GM19351 (cell line): ENCODE results near the gene ARTN.

ENCODE experiments used
- ATAC-seq: cut with Tn5 transposase; IDR thresholded peaks from one replicate; pipeline ENCODE4 v1.9.1; 2021; ENCODE audit warnings: mild to moderate bottlenecking, moderate library complexity; ENCODE audit not compliant: unreplicated experiment

The ARTN gene

DNA sequence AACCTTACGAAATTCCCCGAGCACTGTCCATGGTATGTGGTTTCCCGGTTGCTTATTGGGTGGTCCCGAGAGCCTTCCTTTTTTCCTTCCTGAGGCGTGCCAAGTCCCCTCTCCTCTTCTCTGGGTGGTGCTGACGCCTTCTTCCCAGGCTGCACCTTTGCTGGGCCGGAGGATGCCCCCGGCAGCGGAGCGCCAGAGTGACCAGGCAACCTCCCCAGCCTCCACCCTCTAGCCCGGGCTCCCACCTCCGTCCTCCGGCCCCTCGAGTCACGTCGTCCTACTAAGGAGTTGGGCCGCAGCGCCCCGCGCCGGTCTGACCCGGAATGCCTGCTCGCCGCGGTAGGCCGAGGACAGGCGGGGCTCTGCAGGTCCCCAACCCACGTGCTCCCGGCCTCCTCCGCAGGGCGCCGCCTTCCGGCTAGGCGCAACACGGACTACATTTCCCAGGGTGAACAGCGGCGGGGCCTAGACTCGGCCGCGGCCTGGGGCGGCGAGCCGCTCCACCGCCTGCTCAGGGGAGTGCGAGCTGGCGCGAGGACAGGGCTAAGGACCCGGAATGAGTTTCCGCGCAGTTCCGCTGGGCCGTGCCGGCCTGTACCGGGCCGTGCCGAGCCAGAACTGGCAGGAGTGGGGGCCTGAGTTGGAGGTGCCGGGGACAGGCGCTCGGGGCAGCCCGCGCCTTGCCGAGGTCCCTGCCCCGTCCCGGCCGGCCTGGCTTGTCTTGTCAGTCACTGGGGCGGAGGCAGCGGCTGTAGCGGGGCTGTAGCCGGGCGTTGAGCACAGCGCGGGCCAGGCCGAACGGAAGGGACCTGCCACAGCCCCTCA lies 12.8 kb downstream of the ARTN start, which contains the start of gene IPO13:
Gene IPO13, plus strand, starts transcription at position 715 of the 825 bp plus-strand sequence. CDS start 651 bp downstream, outside the sequence.
- ATAC-seq = peak; percentile 89

DNA sequence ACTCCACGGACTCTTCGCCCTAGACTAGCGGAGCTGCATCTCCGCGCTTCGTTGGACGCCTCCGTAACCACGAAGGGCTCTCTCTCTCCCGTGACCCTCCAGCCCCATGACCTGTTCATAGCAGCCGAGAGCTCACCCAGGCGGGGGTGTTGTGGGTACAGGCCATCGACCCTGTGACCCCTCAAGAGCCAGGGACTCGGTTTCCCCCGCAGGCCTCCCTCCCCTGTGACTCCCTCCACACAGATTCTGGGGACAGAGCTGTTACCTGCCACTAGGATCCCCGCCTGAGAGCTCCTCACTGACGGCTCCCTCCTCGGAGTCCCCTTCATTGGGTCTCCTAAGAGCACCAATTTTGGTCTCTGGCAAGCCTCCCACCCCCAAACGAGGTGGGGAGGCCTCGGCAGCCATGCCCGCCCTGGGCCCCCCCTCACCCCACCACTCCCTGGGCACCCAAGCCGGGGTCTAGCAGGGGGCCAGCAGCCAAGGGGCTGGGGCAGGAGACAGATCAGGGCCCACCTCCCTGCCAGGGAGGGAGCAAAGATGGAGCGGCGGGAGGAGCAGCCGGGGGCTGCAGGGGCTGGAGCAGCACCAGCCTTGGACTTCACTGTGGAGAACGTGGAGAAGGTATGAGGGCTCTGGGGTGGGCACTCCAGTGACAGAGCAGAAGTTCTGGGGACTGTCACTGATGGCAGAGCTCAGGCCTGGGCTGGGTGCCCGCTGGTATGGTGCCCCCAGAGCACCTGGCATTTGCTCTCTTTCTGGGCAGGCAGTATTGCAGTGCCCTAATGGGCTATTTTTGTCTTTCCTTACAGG lies 13.7 kb downstream of the ARTN start:
- no peak for ATAC-seq

- no peak for ATAC-seq
Measured at GRCh38 chr1:43947874-43948437, 14.4 kb downstream of the ARTN start.

DNA sequence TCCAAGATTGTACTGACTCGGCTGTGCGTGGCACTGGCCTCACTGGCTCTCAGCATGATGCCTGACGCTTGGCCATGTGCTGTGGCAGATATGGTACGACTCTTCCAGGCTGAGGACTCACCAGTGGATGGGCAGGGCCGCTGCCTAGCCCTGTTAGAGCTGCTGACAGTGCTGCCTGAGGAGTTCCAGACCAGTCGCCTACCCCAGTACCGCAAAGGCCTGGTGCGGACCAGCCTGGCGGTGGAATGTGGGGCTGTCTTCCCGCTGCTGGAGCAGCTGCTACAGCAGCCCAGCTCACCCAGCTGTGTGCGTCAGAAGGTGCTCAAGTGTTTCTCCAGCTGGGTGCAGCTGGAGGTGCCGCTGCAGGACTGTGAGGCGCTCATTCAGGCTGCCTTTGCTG lies 16.1 kb downstream of the ARTN start:
- ATAC-seq = no peak

DNA sequence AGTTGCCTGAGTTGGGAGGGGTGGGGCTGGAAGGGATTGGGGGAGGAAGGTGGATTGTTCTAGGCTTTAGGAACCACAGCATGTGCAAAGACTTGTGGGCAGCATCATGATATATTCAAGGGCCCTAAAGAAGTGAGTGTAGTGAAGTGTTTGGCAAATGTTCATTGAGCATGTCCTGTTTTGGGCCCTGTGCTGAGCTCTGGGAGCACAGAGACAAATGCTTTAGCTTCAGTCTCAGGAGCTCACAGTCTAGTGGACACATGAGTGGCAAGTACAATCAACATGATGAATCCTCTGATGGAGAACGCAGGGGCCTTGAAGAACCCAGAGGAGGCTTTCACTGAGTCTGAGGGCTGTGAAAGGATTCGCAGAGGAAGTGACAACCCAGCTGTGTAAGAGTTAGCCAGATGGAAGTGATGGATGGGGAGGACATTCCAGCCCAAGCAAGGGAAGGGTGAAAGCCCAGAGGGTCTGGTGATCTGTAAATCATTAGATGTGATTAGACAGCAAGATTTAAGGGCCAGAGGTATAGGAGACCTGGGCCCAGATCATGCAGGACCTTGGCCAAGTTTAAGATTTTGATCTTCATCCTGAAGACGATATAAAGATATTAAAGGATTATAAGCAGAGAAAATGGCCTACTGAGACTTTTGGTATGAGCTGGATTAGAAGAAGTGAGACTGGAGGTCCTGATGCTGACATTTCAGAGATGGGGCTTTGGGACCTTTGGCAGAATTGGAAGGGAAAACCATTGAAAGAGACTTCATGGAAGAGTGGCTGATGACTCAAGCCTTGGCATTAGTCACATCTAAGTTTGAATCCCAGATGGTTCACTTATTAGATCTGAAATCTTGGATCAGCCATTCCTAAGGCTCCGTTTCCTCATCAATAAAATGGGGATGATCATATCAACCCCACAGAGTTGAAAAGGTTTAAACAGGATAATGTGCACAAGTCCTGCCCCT lies 17.7 kb downstream of the ARTN start:
- no peak for ATAC-seq

GRCh38 chr1:43952731-43953346 lies 19.2 kb downstream of the ARTN start:
- ATAC-seq = no peak

GRCh38 chr1:43953361-43953760 lies 19.8 kb downstream of the ARTN start:
- no peak for ATAC-seq

DNA sequence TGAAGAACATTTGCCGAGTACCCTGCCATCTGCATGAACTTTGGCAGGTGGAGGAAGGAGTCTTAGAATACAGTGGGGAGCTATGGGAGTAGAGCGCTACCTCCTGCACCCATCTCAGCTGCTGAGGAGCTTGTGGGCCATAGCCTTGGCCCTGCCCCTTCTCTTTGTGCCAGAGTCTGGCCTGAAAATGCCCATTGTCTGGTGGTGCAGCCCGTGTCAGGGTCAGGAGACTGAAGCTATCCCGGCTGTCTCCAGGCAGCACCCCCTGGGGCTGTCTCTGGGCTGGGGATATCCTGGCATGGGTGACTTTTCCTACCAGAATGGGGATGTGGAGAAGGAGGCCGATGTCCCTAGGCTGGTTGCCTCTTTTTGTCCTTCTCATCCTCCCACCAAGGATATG lies 20.4 kb downstream of the ARTN start:
- ATAC-seq = no peak

GRCh38 chr1:43956234-43956633 lies 22.6 kb downstream of the ARTN start:
- ATAC-seq = no peak

DNA sequence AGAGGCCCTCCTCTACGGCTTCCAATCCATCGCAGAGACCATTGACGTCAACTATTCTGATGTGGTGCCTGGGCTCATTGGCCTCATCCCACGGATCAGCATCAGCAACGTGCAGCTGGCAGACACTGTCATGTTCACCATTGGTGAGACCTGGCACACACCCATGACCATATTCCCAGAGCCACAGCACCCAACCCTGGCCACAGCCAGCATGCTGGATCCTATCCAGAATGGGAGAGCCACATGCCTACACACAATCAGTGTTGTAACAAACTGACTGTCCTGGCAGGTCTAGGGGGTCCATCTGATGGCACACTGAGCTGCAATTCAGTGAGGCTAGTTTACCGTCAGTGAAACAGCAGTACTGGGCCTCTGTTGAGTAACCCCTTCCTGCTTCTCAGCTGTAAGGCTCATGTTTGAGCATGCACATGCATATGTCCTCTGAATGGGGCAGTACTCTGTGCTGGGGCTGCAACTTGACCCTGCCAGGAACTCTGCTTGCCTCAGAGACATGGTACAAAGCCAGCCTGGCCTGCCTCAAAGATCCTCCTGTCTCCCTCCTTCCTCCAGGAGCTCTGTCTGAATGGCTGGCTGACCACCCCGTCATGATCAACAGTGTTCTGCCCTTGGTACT lies 23.9 kb downstream of the ARTN start:
- ATAC-seq = no peak

- no peak for ATAC-seq
Measured at GRCh38 chr1:43958351-43959255, 25.0 kb downstream of the ARTN start.

- ATAC-seq = no peak
Measured at GRCh38 chr1:43960798-43961197, 27.2 kb downstream of the ARTN start.

DNA sequence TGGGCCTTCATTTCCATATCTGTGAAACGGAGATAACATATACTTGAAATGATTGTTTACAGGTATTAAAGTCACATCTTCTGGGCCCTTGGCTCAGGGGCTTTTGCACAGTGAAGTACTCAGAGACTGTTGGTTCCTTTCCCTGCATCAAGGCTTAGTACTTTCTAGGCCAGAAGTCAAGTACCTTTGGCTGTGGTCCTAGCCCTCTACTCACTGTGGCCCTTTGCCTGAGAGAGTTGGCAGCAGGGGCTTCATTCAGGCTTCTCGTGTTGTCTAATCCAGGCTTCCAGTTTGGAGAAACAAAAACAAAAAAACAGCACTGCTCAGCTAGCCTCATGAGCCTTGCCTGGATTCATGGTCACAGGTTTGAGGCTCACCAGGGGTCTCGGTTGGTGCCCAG lies 28.1 kb downstream of the ARTN start:
- no peak for ATAC-seq

- no peak for ATAC-seq
Measured at GRCh38 chr1:43962324-43962723, 28.7 kb downstream of the ARTN start.

DNA sequence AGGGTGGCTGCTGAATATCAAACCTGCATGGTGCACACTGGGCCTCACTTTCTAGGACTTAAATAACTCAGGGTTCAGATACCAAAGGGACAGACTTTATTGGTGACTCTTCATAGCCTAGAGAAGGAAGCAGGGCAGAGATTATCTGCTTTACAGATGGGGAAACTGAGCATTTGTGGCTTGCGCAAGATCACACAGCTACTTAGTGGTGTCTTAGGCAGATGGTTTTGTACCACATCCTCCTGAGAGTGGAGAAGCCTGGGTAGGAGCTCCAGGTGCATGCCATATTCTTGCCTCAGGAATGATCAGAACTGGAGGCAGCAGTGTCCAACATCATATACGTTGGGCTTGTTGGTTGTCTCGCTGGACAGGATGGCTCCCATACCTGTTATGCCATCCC lies 29.4 kb downstream of the ARTN start:
- ATAC-seq = no peak

GRCh38 chr1:43963890-43964289 lies 30.3 kb downstream of the ARTN start:
- ATAC-seq = no peak

- ATAC-seq = no peak
Measured at GRCh38 chr1:43965316-43965715, 31.7 kb downstream of the ARTN start.

DNA sequence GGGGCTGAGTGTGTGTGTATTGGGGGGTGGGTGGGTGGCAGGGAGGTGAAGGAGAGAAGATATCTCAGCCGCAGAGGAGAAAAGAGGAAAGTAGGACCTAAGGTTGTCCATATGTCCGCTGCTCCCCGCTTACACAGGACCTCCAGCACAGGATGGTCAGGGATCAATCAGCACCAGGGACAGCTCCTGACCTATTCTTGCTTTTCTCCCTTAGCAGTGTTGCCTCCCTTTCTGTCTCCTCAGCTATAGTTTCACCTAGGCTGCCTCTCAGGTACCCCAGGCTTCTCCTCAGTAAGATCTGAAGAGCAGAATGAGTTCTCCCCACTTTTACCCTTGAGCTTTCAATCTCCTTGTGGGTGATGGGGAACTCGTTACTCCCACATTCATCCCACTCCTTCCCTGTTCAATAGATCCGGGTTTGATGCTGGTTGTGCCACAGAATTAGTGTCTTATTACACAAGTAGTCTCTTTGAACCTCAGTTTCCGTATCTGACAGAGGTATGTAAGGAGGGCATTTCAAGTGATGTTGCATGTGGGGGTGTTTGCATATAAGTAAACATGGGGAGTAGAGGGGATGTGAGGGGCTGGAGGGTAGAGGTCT lies 34.8 kb downstream of the ARTN start:
- ATAC-seq = no peak
